HepG2 (cell line): Measurements from ENCODE around the gene CLPSL2. TPM values are rescaled to one million over a fixed set of nuclear protein-coding genes. Genes with fewer than 3 reads are reported as not detected.

ENCODE experiments used
- ASH2L ChIP-seq: fragments of 300-600, 200-600 bp; sonication (generic); IDR thresholded peaks from 2 replicates; pipeline ENCODE4 v1.7.0; 2017; ENCODE audit warnings: low read depth, mild to moderate bottlenecking, moderate library complexity, mixed read lengths, low read length; ENCODE audit not compliant: insufficient read length
- FIP1L1 ChIP-seq: fragments of 200-400 bp; formaldehyde crosslinking; IDR thresholded peaks from 2 replicates; pipeline ENCODE4 v1.6.1; 2018; ENCODE audit warnings: low read depth, mild to moderate bottlenecking, low read length, moderate library complexity, borderline replicate concordance; ENCODE audit not compliant: insufficient read depth
- HDAC2 ChIP-seq: sonication (generic); formaldehyde crosslinking; IDR thresholded peaks from 2 replicates; pipeline ENCODE4 v1.4.0; 2020; ENCODE audit warnings: missing genetic modification reagents
- PITX1 ChIP-seq: sonication (generic); formaldehyde crosslinking; IDR thresholded peaks from 2 replicates; pipeline ENCODE4 v1.5.1; 2020; ENCODE audit warnings: mild to moderate bottlenecking, missing genetic modification reagents
- RCOR2 ChIP-seq: IDR thresholded peaks from 2 replicates; pipeline ENCODE4 v1.6.1; 2016; ENCODE audit warnings: missing biosample characterization, missing genetic modification reagents
- REST ChIP-seq, 2 experiments: IDR thresholded peaks; 2 replicates each; pipeline ENCODE4 v1.6.1; 2011 to 2012; ENCODE audit warnings: low read length in 2 of 2, borderline replicate concordance in 1 of 2, low read depth in 1 of 2, mild to moderate bottlenecking in 1 of 2, moderate library complexity in 1 of 2
- SMAD9 ChIP-seq: sonication (generic); formaldehyde crosslinking; IDR thresholded peaks from 2 replicates; pipeline ENCODE4 v1.5.1; 2020; ENCODE audit warnings: mild to moderate bottlenecking, missing genetic modification reagents
- ZBTB49 ChIP-seq: sonication (generic); formaldehyde crosslinking; IDR thresholded peaks from 2 replicates; pipeline ENCODE4 v1.4.0; 2020; ENCODE audit warnings: missing genetic modification reagents, borderline replicate concordance
- ZMAT3 ChIP-seq: sonication (generic); formaldehyde crosslinking; conservative IDR thresholded peaks from 2 replicates; pipeline ENCODE4 v1.7.0; 2021; ENCODE audit warnings: missing genetic modification reagents
- ZNF180 ChIP-seq: sonication (generic); formaldehyde crosslinking; IDR thresholded peaks from 2 replicates; pipeline ENCODE4 v1.4.0; 2020; ENCODE audit warnings: low read depth, missing genetic modification reagents, borderline replicate concordance
- ZNF205 ChIP-seq: IDR thresholded peaks from 2 replicates; pipeline ENCODE4 v1.6.1; 2018; ENCODE audit warnings: missing biosample characterization, missing genetic modification reagents
- ZNF337 ChIP-seq: sonication (generic); formaldehyde crosslinking; IDR thresholded peaks from 2 replicates; pipeline ENCODE4 v1.5.1; 2020; ENCODE audit warnings: missing genetic modification reagents, low read depth, mild to moderate bottlenecking, borderline replicate concordance
- ZNF451 ChIP-seq: sonication (generic); formaldehyde crosslinking; IDR thresholded peaks from 2 replicates; pipeline ENCODE4 v1.5.0; 2020; ENCODE audit warnings: mild to moderate bottlenecking, missing genetic modification reagents
- ZNF567 ChIP-seq: sonication (generic); formaldehyde crosslinking; IDR thresholded peaks from 2 replicates; pipeline ENCODE4 v1.8.1; 2023; ENCODE audit warnings: mild to moderate bottlenecking, missing genetic modification reagents, borderline replicate concordance
- ZNF691 ChIP-seq: sonication (generic); formaldehyde crosslinking; IDR thresholded peaks from 2 replicates; pipeline ENCODE4 v1.4.0; 2020; ENCODE audit warnings: missing genetic modification reagents, low read depth, mild to moderate bottlenecking, borderline replicate concordance
- ZNF780A ChIP-seq: sonication (generic); formaldehyde crosslinking; IDR thresholded peaks from 2 replicates; pipeline ENCODE4 v1.8.0; 2022; ENCODE audit warnings: mild to moderate bottlenecking, missing genetic modification reagents, moderate library complexity
- ZSCAN22 ChIP-seq: sonication (generic); formaldehyde crosslinking; IDR thresholded peaks from 2 replicates; pipeline ENCODE4 v1.4.0; 2020; ENCODE audit warnings: mild to moderate bottlenecking, missing genetic modification reagents
- polyA plus RNA-seq, 8 experiments: library from polyadenylated mRNA; depleted of rRNA in 3 of 8; stranded (reverse) in 7 of 8; unstranded in 1 of 8; fragments of >200 nt; fragmentation: Illumina TruSeq in 4 of 8; extraction: Trizol in 4 of 8; gene quantifications; 2 replicates each; pipeline versions ENCODE4 v1.2.1 to v1.2.3, GENCODE V29; 2011 to 2016; ENCODE audit warnings: low read depth in 4 of 8, missing spikeins in 1 of 8, mixed read lengths in 1 of 8; ENCODE audit not compliant: insufficient read depth in 1 of 8
- total RNA-seq, 5 experiments: library from RNA; depleted of rRNA; stranded (reverse); fragments of >200 nt; fragmentation: Illumina TruSeq; extraction: Trizol; gene quantifications; 2 replicates each; pipeline ENCODE4 v1.2.3, GENCODE V29; 2016; ENCODE audit warnings: low read depth in 1 of 5
- TF ChIP-seq, protein P1 (sequence below): sonication (generic); formaldehyde crosslinking; IDR thresholded peaks from 2 replicates; pipeline ENCODE4 v1.5.0; 2020; ENCODE audit warnings: missing genetic modification reagents
- TF ChIP-seq, protein P2 (sequence below): IDR thresholded peaks from 2 replicates; pipeline ENCODE4 v1.6.1; 2016

Gene CLPSL2
- total and polyA plus RNA-seq, 2 of the 13 experiments (the other 11 are each of a cell fraction or from before 2014, with no cell fraction given) = not detected

GRCh38 chr6:35739645-35740524 is 36.5 kb upstream of the CLPSL2 start (continued):
- TF ChIP-seq REST (IDR thresholded peaks at IDR 0.05; ENCODE audit: borderline replicate concordance in 1 of 2, low read depth in 1 of 2, low read length in 2 of 2) = no peak
- peak; percentile 83 for TF ChIP-seq ASH2L
- no peak; the same call in 1 of the 2 replicates for TF ChIP-seq ZSCAN22 (CRISPR knock-in tag)
- TF ChIP-seq PITX1 (CRISPR knock-in tag) = 0 out of 2 replicates have a peak, but pooled peaks have one; percentile 27
- TF ChIP-seq ZNF691 (CRISPR knock-in tag) = no peak
- no peak for TF ChIP-seq ZNF780A
- no peak for TF ChIP-seq ZNF337 (CRISPR knock-in tag)
- TF ChIP-seq, protein P1, sequence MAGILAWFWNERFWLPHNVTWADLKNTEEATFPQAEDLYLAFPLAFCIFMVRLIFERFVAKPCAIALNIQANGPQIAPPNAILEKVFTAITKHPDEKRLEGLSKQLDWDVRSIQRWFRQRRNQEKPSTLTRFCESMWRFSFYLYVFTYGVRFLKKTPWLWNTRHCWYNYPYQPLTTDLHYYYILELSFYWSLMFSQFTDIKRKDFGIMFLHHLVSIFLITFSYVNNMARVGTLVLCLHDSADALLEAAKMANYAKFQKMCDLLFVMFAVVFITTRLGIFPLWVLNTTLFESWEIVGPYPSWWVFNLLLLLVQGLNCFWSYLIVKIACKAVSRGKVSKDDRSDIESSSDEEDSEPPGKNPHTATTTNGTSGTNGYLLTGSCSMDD (CRISPR knock-in tag) = no peak
- TF ChIP-seq ZNF205 = 0 out of 2 replicates have a peak, but pooled peaks have one; percentile 16
- no peak for TF ChIP-seq ZNF180 (CRISPR knock-in tag)
- no peak for TF ChIP-seq ZBTB49 (CRISPR knock-in tag)
- TF ChIP-seq RCOR2 = peak; percentile 69
- no peak for TF ChIP-seq ZNF567 (CRISPR knock-in tag)
- TF ChIP-seq SMAD9 = no peak
- peak; percentile 45; the same call in 1 of the 2 replicates for TF ChIP-seq HDAC2
- TF ChIP-seq ZMAT3 = no peak
- no peak for TF ChIP-seq FIP1L1
- TF ChIP-seq, protein P2, sequence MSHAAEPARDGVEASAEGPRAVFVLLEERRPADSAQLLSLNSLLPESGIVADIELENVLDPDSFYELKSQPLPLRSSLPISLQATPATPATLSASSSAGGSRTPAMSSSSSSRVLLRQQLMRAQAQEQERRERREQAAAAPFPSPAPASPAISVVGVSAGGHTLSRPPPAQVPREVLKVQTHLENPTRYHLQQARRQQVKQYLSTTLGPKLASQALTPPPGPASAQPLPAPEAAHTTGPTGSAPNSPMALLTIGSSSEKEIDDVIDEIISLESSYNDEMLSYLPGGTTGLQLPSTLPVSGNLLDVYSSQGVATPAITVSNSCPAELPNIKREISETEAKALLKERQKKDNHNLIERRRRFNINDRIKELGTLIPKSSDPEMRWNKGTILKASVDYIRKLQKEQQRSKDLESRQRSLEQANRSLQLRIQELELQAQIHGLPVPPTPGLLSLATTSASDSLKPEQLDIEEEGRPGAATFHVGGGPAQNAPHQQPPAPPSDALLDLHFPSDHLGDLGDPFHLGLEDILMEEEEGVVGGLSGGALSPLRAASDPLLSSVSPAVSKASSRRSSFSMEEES = no peak
- TF ChIP-seq ZNF451 (CRISPR knock-in tag) = no peak
